Mucosa of descending colon (tissue), 3 donors: ENCODE measurements around the gene APOL6. TPM values are rescaled to one million over a fixed set of nuclear protein-coding genes. Genes with fewer than 3 reads are reported as not detected.

Source experiments
- ATAC-seq: fragments of 200-7000 bp; cut with Tn5 transposase; one replicate; pipeline ENCODE4 v1.9.1; 2020; ENCODE audit warnings: mild to moderate bottlenecking, moderate library complexity
- DNase-seq, 3 donors: peaks; one replicate each; pipeline ENCODE4 v3.0.0-alpha.2; 2020
- H3K36me3 ChIP-seq: fragments of 200-600 bp; one replicate; pipeline ENCODE4 v1.8.0; 2021; ENCODE audit warnings: low read depth, mild to moderate bottlenecking
- H3K4me1 ChIP-seq: fragments of 200-600 bp; one replicate; pipeline ENCODE4 v1.8.0; 2021; ENCODE audit warnings: low read depth, mild to moderate bottlenecking
- H3K4me3 ChIP-seq: fragments of 200-600 bp; one replicate; pipeline ENCODE4 v1.8.0; 2021; ENCODE audit warnings: mild to moderate bottlenecking
- H3K9me3 ChIP-seq: fragments of 200-600 bp; one replicate; pipeline ENCODE4 v1.8.0; 2021; ENCODE audit warnings: mild to moderate bottlenecking
- CTCF ChIP-seq: fragments of 200-600 bp; IDR thresholded peaks from one replicate; pipeline ENCODE4 v1.8.0; 2022; ENCODE audit warnings: antibody characterized with exemption, mild to moderate bottlenecking
- intact Hi-C, 2 donors: fragments of 100-400 bp; cut with DNase I in 1 of 2; cut with micrococcal nuclease in 1 of 2; formaldehyde crosslinking; loops; one replicate each; pipeline versions ENCODE4 v1.11.0 to v1.11.1; 2022; cut with DNase I, micrococcal nuclease
- total RNA-seq, 3 donors: library from RNA; stranded (reverse); fragmentation: NEBNext Ultra II Directional in 2 of 3; extraction: Animal tissue kit (Norgen Biotek cat#: 25700) in 2 of 3; gene quantifications; one replicate each; pipeline versions ENCODE4 v1.2.1 to v1.2.4, GENCODE V29; 2021 to 2023
- donor health status: DM: no; HTN: no; CAD: no; lungs with moderate emphysema.
- donor health status: DM: no; HTN: no; CAD: no.
- donor health status: DM: no; HTN: yes; CAD: no.

Gene APOL6
- total RNA-seq, 3 donors from 2014 or later = 40.3 to 43.1 (median 42.1) TPM

- Histone ChIP-seq H3K36me3 (no peaks in the 10 kb centered on the region), H3K4me3 (no peak overlapping the region), H3K4me1 (no peaks in the 10 kb centered on the region), H3K9me3 (no peaks in the 10 kb centered on the region)
- intact Hi-C loops = no loop called here
- peak in 2 of 3 donors; percentile 55 to 66 for DNase-seq
- TF ChIP-seq CTCF = no peak
- peak; percentile 92 for ATAC-seq
Measured at GRCh38 chr22:35611891-35612576, 36.2 kb upstream of the APOL6 start.

- Histone ChIP-seq H3K4me1 (no peaks in the 10 kb centered on the region), H3K9me3 (no peaks in the 10 kb centered on the region), H3K36me3 (no peaks in the 10 kb centered on the region), H3K4me3 (no peak overlapping the region)
- no peak for TF ChIP-seq CTCF
- intact Hi-C loops = no loop called here
- ATAC-seq (no peak), DNase-seq (no peak)
Measured at GRCh38 chr22:35612903-35613302, 35.3 kb upstream of the APOL6 start.

DNA sequence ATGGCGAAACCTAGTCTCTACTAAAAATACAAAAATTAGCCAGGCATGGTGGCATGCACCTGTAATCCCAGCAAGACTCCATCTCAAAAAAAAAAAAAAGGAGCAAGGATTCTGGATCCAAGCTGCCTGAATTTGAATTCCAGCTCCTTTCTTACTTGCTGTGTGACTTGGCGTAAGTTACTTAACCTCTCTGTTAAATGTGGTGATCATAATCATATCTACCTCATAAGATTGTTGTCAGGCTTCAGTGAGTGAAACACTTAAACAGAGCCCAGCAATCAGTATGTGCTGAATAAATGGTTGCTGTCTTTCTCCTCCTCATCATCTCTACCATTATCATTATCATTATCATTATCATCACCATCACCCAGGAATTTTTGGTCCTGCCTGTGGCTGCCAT, 33.8 kb upstream of the APOL6 start:
- ATAC-seq (no peak), DNase-seq (no peak)
- TF ChIP-seq CTCF = no peak
- Histone ChIP-seq H3K4me3 (no peak overlapping the region), H3K9me3 (no peaks in the 10 kb centered on the region), H3K36me3 (no peaks in the 10 kb centered on the region), H3K4me1 (no peaks in the 10 kb centered on the region)
- intact Hi-C loops = no loop called here

DNA sequence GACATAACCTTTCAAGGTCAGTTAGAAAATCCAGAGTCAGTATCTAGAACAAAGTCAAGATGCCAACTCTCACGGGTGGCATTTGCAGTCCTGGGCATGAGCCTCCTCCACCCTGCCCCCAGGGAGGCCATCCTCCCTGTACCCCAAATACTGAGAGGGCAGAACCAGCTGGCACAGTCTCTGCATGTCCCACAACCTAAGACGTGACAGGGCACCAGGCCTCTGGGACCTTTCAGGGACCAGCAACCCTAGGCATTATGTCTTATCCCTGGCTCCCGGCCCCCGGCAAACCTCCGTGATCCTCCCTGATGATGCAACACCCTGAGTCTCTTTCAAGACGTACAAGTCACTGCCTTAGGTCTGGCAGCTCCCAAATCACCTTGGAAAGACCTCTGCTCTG, 33.1 kb upstream of the APOL6 start:
- no peaks in the 10 kb centered on the region for H3K9me3 ChIP-seq
- H3K36me3 ChIP-seq = no peaks in the 10 kb centered on the region
- H3K4me1 ChIP-seq = no peaks in the 10 kb centered on the region
- no peak for ATAC-seq
- no peak for DNase-seq
- H3K4me3 ChIP-seq = no peak overlapping the region
- intact Hi-C loops = no loop called here
- no peak for TF ChIP-seq CTCF

GRCh38 chr22:35616043-35616442, 32.2 kb upstream of the APOL6 start:
- no peak for TF ChIP-seq CTCF
- Histone ChIP-seq H3K36me3 (no peaks in the 10 kb centered on the region), H3K4me3 (no peak overlapping the region), H3K9me3 (no peaks in the 10 kb centered on the region), H3K4me1 (no peaks in the 10 kb centered on the region)
- intact Hi-C loops = no loop called here
- DNase-seq (no peak), ATAC-seq (no peak)
